Hepatocyte (in vitro differentiated cells): ENCODE results near the gene KRT36.

Experiments used
- CTCF ChIP-seq: fragments of 200-600 bp; sonication (generic); IDR thresholded peaks from 2 replicates; pipeline ENCODE4 v1.5.1; 2016; ENCODE audit warnings: antibody characterized with exemption, mild to moderate bottlenecking; ENCODE audit not compliant: poor library complexity
- EZH2 ChIP-seq: fragments of 200-600 bp; sonication (generic); IDR thresholded peaks from 2 replicates; pipeline ENCODE4 v1.6.1; 2016; ENCODE audit warnings: antibody characterized with exemption, mild to moderate bottlenecking, borderline replicate concordance
- EZH2phosphoT487 ChIP-seq: fragments of 200-600 bp; sonication (generic); IDR thresholded peaks from one replicate; pipeline ENCODE4 v1.6.1; 2018; ENCODE audit warnings: antibody characterized with exemption, mild to moderate bottlenecking, low read depth, moderate library complexity; ENCODE audit not compliant: unreplicated experiment, severe bottlenecking

DNA sequence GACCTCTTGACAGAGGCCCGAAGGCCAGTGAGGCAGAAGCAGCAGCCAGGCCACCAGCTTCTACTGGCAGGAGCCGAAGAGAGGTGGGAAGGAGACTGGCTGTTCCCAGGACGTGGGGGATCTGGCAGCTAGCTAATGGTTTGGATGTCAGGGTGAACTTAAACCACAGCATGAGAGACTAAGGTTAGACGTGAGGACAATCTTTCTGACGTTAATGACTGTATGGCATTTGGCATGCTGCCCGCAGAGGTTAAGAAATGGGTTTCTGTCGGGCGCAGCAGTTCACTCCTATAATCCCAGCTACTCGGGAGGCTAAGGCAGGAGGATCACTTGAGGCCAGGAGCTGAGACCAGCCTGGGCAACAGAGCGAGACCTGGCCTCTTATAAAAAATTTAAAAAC lies 22.0 kb upstream of the KRT36 start:
- TF ChIP-seq EZH2 (no peak), CTCF (no peak), EZH2phosphoT487 (no peak)
